Gastroesophageal sphincter (tissue), 4 donors: ENCODE measurements around the gene ZNF771. TPM values are rescaled to one million over a fixed set of nuclear protein-coding genes. Genes with fewer than 3 reads are reported as not detected.
A peak's percentile ranks its signal among the peaks of the same experiment; 100 is the strongest.
"Not testable (repeated sequence)": the region's sequence is repeated elsewhere in the genome, so short reads cannot be mapped to it uniquely, and the experiment has no call there.

Experiments used
- ATAC-seq: fragments of 150-250 bp; one replicate; pipeline ENCODE4 v1.9.1; 2016; ENCODE audit warnings: mild to moderate bottlenecking, moderate library complexity
- H3K27ac ChIP-seq, 4 donors: fragments of 200-600 bp; sonication (generic) in 3 of 4; 1 replicate in 3 of 4; 2 replicates in 1 of 4; pipeline ENCODE4 v1.5.1; 2016 to 2019
- H3K27me3 ChIP-seq: fragments of 200-600 bp; sonication (generic); one replicate; pipeline ENCODE4 v1.5.1; 2019
- H3K36me3 ChIP-seq, 2 donors: fragments of 200-600 bp; sonication (generic); one replicate each; pipeline ENCODE4 v1.5.1; 2019; ENCODE audit warnings: control low read depth in 1 of 2
- H3K4me1 ChIP-seq, 3 donors: fragments of 200-600 bp; sonication (generic); 1 replicate in 2 of 3; 2 replicates in 1 of 3; pipeline ENCODE4 v1.5.1; 2016 to 2019; ENCODE audit warnings: control low read depth in 2 of 3
- H3K4me3 ChIP-seq, 2 donors: fragments of 200-600 bp; sonication (generic); one replicate each; pipeline ENCODE4 v1.5.1; 2019; ENCODE audit warnings: mild to moderate bottlenecking in 1 of 2, moderate library complexity in 1 of 2
- H3K9me3 ChIP-seq, 3 donors: fragments of 200-600 bp; sonication (generic); one replicate each; pipeline ENCODE4 v1.5.1; 2017 to 2019; ENCODE audit warnings: control low read depth in 2 of 3
- CTCF ChIP-seq, 4 experiments: fragments of 200-600 bp in 2 of 4; fragments of 450-650 bp in 2 of 4; sonication (generic) in 1 of 4; IDR thresholded peaks; one replicate each; pipeline ENCODE4 v1.5.1; 2017 to 2019; ENCODE audit warnings: antibody characterized with exemption in 4 of 4, mild to moderate bottlenecking in 2 of 4, moderate library complexity in 2 of 4
- EP300 ChIP-seq: sonication (generic); formaldehyde crosslinking; IDR thresholded peaks from one replicate; pipeline ENCODE4 v1.6.1; 2017; ENCODE audit warnings: antibody characterized with exemption, mild to moderate bottlenecking
- POLR2A ChIP-seq, 2 donors: fragments of 450-650 bp; IDR thresholded peaks; one replicate each; pipeline ENCODE4 v1.6.1; 2017; ENCODE audit warnings: antibody characterized with exemption in 2 of 2, mild to moderate bottlenecking in 2 of 2, moderate library complexity in 1 of 2
- POLR2AphosphoS5 ChIP-seq: sonication (generic); formaldehyde crosslinking; IDR thresholded peaks from one replicate; pipeline ENCODE4 v1.6.1; 2017; ENCODE audit warnings: antibody characterized with exemption
- WGBS, 2 donors: methylation state at CpG; one replicate each; pipeline ENCODE4 v1.1.5; 2018; ENCODE audit warnings: low coverage in 1 of 2; 5-methylcytosine and 5-hydroxymethylcytosine counted together
- total RNA-seq, 4 donors: library from RNA; depleted of rRNA; stranded (reverse); fragments of >200 nt; gene quantifications; one replicate each; pipeline ENCODE4 v1.1.0, GENCODE V29; 2016

The ZNF771 gene
- total RNA-seq, 4 donors from 2014 or later, result 17.6 to 29.3 (median 19.5) TPM

- no peaks in the 10 kb centered on the region for H3K27me3 ChIP-seq
- ATAC-seq, result peak; percentile 98
- H3K9me3 ChIP-seq, result no peaks in the 10 kb centered on the region
- H3K4me1 ChIP-seq, result peaks cover 0 to 31% (median 5%) of the 10 kb centered on the region in 3 donors
- 0% methylated on average over 4 of the region's 59 CpGs for WGBS, 2 donors
- peak within 1 kb of the TSS; percentile 92 to 98 (median 98) for H3K27ac ChIP-seq
- TF ChIP-seq EP300 (no peak), CTCF (IDR thresholded peaks at IDR 0.05) (peak in 3 of 4 experiments; percentile 39 to 71 (median 59)), POLR2AphosphoS5 (peak; percentile 87), POLR2A (IDR thresholded peaks at IDR 0.05) (peak; percentile 60 to 72)
- peaks cover 0 to 21% of the 10 kb centered on the region in 2 donors for H3K36me3 ChIP-seq
- peak within 1 kb of the TSS; percentile 86 to 94 for H3K4me3 ChIP-seq
These were observed 38.2 kb downstream of the ZNF771 start, which contains the start of gene SEPHS2 for GRCh38 chr16:30445408-30446202. Gene SEPHS2 (minus strand): TSS chr16:30445874. CDS start chr16:30445727, 147 bp downstream.

GRCh38 chr16:30446203-30446595, 38.8 kb downstream of the ZNF771 start:
- H3K36me3 ChIP-seq, result peaks cover 0 to 21% of the 10 kb centered on the region in 2 donors
- peak overlapping the region; percentile 92 to 98 (median 98) for H3K27ac ChIP-seq
- no peaks in the 10 kb centered on the region for H3K9me3 ChIP-seq
- peaks cover 0 to 31% (median 5%) of the 10 kb centered on the region in 3 donors for H3K4me1 ChIP-seq
- 62 to 72% methylated on average over 9 to 10 of the region's 10 CpGs for WGBS, 2 donors
- ATAC-seq, result no peak
- TF ChIP-seq POLR2AphosphoS5 (no peak), CTCF (IDR thresholded peaks at IDR 0.05) (no peak), POLR2A (IDR thresholded peaks at IDR 0.05) (no peak), EP300 (no peak)
- no peaks in the 10 kb centered on the region for H3K27me3 ChIP-seq
- H3K4me3 ChIP-seq, result peak overlapping the region; percentile 86 to 94

GRCh38 chr16:30447512-30448226, 40.3 kb downstream of the ZNF771 start:
- 87 to 90% methylated on average over 5 to 9 of the region's 12 CpGs for WGBS, 2 donors
- Histone ChIP-seq H3K27ac (no peak overlapping the region), H3K36me3 (peaks cover 0 to 17% of the 10 kb centered on the region in 2 donors), H3K4me1 (peaks cover 0 to 31% (median 5%) of the 10 kb centered on the region in 3 donors), H3K27me3 (no peaks in the 10 kb centered on the region), H3K9me3 (no peaks in the 10 kb centered on the region), H3K4me3 (no peak overlapping the region)
- TF ChIP-seq POLR2AphosphoS5, result no peak
- no peak for TF ChIP-seq EP300
- TF ChIP-seq POLR2A (IDR thresholded peaks at IDR 0.05), result no peak
- no peak for TF ChIP-seq CTCF (IDR thresholded peaks at IDR 0.05)
- no peak for ATAC-seq

- no peak overlapping the region for H3K4me3 ChIP-seq
- peaks cover 0 to 3% of the 10 kb centered on the region in 2 donors for H3K36me3 ChIP-seq
- no peaks in the 10 kb centered on the region for H3K9me3 ChIP-seq
- no peak for ATAC-seq
- 86 to 88% methylated on average over 3 of the region's 3 CpGs for WGBS, 2 donors
- H3K4me1 ChIP-seq, result peaks cover 0 to 19% (median 5%) of the 10 kb centered on the region in 3 donors
- TF ChIP-seq POLR2AphosphoS5, result no peak
- TF ChIP-seq EP300, result no peak
- TF ChIP-seq POLR2A (IDR thresholded peaks at IDR 0.05), result no peak
- no peak overlapping the region for H3K27ac ChIP-seq
- no peaks in the 10 kb centered on the region for H3K27me3 ChIP-seq
These were observed 41.7 kb downstream of the ZNF771 start for GRCh38 chr16:30449116-30449435.

DNA sequence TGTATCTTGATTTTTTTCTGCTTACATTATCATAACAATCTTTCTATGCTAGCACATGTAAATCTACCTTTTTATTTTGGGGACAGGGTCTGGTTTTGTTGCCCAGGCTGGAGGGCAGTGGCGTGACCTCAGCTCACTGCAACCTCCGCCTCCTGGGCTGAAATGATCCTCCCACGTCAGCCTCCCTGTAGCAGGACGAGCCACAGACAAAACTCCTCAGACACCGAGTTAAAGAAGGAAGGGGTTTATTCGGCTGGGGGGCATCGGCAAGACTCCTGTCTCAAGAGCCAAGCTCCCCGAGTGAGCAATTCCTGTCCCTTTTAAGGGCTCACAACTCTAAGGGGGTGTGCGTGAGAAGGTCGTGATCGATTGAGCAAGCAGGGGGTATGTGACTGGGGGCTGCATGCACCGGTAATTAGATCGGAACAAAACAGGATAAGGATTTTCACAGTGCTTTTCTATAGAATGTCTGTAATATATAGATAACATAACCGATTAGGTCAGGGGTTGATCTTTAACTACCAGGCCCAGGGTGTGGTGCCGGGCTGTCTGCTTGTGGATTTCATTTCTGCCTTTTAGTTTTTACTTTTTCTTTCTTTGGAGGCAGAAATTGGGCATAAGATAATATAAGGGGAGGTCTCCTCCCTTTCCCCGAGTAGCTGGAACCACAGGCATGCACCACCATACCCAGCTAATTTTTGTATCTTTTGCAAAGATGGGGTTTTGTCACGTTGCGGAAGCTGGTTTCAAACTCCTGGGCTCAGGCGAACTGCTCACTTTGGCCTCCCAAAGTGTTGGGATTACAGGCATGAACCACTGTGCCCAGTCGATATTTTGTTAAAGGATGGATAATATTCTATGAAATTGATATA, 45.5 kb downstream of the ZNF771 start:
- not testable (repeated sequence) for H3K36me3 ChIP-seq, H3K27me3 ChIP-seq, H3K9me3 ChIP-seq, H3K4me1 ChIP-seq, H3K4me3 ChIP-seq, H3K27ac ChIP-seq, ATAC-seq
- 74 to 87% methylated on average over 9 to 15 of the region's 20 CpGs for WGBS, 2 donors
